Stimulated activated CD8-positive, alpha-beta memory T cell treated with anti-CD3 and anti-CD28 coated beads, Interleukin-15, amount 100 ng/mL, for 1 hour (primary cell): ENCODE measurements around the gene VPS45.
"Not testable (repeated sequence)": the region's sequence is repeated elsewhere in the genome, so short reads cannot be mapped to it uniquely, and the experiment has no call there.

Experiments used
- DNase-seq: peaks from one replicate; pipeline ENCODE4 v3.0.0-alpha.2; 2020; ENCODE audit warnings: low read depth

The VPS45 gene

GRCh38 chr1:150134537-150134936 is 67.0 kb downstream of the VPS45 start:
- no peak for DNase-seq

DNA sequence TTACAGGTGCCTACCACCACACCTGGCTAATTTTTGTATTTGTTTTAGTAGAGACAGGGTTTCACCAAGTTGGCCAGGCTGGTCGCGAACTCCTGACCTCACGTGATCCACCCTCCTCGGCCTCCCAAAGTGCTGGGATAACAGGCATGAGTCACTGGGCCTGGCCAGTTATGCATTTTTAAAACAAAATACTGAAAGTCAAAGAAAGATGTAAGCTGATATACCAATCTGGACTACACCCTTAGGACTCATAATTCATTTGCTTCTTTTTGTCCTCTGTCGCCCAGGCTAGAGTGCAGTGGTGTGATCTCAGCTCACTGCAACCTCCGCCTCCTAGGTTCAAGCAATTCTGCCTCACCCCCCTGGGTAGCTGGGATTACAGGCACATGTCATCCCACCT is 67.8 kb downstream of the VPS45 start:
- not testable (repeated sequence) for DNase-seq

DNA sequence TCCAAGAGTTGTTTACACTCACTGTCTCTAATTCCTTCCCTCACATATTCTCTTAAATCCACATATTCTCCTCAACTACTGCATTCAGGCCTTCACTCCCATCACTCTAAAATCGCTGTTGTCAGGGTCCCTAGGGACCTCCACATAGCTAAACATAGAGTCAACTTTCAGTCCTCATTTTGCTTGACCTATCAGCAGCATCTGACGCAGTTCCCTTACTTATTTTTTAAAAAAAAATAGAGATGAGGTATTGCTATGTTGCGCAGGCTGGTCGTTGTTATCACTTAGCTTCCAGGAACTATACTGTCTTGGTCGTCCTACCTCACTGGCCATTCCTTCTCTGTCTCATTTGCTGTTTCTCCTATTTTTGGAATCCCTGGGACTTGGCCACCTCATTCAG is 70.5 kb downstream of the VPS45 start:
- no peak for DNase-seq

GRCh38 chr1:150141452-150141851 is 73.9 kb downstream of the VPS45 start:
- DNase-seq = no peak

DNA sequence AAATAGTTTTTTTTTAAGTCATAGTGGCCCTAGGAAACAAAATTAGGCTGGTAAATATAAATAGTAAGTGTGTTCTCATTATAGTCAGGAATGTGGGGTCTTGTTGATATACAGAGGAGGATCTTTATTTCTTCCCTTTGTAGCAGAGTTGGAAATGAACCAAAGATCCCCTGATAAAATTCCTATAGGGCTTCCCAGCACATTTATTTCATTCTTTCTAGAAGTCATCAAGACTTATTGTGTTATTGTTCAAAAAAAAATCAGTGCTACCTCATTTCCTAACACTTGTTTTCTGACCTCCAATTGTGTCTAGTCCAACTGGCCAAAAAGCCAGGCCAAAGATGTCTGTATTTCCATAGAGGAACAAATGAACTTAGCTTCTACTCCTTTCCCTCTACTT is 74.5 kb downstream of the VPS45 start:
- no peak for DNase-seq

DNA sequence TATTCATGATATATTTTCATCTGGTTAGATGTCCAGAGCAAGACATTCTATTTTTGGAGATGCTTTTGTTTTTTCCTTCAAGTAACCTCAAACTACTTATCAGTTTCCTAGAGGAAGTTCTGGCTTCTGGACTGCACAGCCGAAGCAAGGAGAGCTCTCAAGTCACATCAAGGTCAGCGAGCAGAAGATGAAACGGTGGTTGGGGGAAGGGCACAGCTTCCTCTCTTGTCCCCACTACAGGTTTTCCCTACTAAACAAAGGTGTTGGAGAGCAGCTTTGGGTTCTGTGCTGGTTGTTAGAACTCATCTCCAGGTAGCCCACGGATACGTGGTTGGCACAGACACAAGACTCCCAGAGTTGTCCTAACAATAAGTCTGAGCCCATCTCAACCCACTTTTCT is 77.0 kb downstream of the VPS45 start:
- no peak for DNase-seq

DNA sequence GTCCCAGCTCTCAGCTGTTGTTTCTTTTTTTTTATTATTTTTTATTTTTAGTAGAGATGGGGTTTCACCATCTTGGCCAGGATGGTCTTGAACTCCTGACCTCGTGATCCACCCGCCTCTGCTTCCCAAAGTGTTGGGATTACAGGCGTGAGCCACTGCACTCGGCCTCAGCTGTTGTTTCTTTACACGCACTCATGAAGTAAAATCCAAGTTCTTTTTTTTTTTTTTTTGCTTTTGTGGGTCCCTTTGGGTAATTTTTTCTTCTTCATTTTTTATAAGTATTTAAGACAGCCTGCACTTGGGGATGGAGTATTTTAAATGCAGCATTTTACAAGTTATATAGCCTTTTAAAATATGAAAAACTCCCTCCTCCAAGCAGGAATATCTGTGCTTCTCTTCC is 78.4 kb downstream of the VPS45 start:
- not testable (repeated sequence) for DNase-seq

DNA sequence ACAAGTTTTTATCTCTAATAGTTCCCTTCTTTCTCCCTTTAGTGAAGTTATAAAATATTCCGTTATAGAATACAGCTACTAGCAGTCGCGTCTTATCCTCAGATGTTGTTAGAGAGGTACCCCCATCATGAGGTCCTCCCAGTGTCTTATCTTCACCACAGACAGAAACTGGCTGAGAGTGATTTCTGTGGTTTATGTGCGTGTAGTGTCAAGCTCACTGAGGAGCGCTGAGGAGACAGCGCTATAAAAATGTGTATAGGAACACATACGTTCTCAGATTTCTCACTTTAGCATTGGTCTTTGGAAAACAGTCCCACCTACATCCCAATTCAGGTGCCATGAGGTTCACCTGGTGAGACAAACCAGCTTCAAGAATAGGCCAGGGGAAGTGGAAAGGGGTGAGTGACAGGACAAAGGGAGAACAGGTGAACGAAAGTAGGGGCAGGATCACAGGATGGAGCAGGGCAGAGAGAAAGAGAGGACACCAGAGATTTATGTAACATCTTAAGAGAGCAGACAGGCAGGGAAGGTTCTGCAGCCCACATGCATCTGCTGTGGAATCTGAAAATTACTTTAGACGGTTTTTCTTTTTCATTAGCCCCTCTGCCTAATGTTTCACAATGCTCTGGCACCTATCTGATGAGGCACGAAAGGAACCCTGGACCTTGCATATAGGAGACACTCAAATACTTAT is 79.4 kb downstream of the VPS45 start:
- DNase-seq = no peak

DNA sequence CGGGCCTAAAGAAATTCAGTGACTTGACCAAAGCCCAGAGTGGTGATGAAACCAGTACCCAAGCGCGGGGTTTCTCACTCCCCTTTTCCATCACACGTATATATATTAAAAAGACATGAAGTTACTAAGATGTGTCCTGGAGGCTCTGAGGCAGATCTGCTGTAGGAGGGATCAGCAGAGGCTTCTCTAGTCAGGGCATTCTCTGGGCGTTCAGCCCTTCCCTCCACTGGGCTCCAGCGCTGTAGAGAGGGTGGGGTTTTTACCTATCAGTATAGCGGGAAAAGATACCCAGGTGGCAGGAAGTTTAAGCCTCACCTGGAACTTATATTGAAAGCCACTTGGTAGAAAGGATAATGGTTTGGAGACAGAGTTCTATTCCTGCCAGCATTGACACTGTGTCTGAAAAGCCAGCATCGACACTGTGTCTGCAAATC is 81.3 kb downstream of the VPS45 start:
- DNase-seq = no peak

GRCh38 chr1:150149271-150150132 is 81.9 kb downstream of the VPS45 start, which contains the start of gene PLEKHO1:
Gene PLEKHO1 (plus strand): TSS chr1:150149916. CDS start chr1:150150258, 342 bp downstream.
- DNase-seq = peak; percentile 69

DNA sequence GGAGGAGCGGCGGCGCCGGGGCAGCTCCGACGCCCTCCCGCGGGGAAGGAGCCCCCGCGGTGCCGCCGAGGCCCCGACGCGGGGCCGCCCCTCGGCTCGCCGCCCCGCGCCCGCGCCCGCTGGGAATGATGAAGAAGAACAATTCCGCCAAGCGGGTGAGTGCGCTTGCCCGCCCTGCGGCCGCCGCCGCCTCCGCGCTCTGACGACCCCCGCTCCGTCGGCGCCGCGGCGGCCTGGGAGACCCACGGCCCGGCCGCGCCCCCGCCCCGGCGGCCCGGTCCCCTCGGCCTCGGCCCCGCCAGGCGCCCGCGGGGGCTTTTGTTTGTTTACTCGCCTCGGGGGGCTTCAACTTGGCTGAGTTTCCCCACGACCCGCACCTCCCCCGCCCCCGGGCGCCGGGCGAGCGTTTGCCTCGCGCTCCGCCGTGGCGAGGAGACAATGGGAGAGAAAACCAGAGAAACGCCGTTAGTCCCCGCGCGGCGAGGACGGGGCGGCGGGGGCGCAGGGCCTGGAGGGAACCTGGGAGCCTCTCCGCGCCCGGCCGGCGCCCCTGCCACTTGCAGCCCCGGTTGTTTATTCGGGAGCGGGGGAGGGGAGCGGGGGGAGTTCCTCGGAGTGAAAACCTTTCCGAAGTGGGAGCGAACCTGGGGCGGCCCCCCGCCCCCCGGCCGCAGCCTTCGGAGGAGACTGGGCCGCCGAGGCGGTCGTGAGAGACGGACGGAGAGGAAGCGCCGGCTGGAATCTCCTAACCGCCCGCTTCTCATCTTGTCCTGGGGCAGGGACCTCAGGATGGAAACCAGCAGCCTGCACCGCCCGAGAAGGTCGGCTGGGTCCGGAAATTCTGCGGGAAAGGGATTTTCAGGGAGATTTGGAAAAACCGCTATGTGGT is 82.8 kb downstream of the VPS45 start:
- no peak for DNase-seq

GRCh38 chr1:150151291-150152181 is 84.0 kb downstream of the VPS45 start:
- peak; percentile 36 for DNase-seq

- no peak for DNase-seq
Measured at GRCh38 chr1:150152182-150152536, 84.6 kb downstream of the VPS45 start.

GRCh38 chr1:150152772-150153456 is 85.3 kb downstream of the VPS45 start:
- no peak for DNase-seq

- no peak for DNase-seq
Measured at GRCh38 chr1:150154143-150154542, 86.6 kb downstream of the VPS45 start.

DNA sequence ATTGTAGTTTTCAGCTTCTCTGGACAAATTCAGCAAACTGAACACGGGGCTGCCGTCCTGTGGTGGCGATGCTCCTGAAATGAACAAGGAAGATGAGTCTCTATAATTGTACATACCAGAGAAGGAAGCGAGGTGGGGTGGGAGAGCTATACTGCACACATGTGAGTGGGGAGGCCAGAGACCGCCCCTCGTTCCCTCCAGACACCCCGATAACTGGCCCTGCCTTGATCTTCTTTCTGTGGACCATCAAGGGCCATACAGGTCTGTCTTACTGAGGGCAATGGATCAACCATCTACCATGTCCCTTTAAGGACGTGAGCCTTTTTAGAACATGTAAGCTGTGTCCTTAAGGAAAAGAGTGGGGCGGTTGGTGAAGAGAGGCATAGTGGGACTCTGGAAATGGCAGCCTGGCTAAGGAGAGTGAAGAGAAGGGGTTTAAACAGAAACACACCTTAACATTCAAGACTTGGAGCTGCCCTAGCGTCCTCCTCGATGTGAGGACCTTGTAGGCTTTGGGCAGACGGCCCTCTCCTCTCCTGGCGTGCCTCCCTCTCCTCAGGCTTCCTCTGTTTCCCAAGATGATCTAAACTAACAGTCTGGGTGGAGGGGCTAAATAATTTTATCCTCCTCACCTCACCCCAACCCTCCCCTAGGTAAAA is 88.0 kb downstream of the VPS45 start:
- DNase-seq = no peak

DNA sequence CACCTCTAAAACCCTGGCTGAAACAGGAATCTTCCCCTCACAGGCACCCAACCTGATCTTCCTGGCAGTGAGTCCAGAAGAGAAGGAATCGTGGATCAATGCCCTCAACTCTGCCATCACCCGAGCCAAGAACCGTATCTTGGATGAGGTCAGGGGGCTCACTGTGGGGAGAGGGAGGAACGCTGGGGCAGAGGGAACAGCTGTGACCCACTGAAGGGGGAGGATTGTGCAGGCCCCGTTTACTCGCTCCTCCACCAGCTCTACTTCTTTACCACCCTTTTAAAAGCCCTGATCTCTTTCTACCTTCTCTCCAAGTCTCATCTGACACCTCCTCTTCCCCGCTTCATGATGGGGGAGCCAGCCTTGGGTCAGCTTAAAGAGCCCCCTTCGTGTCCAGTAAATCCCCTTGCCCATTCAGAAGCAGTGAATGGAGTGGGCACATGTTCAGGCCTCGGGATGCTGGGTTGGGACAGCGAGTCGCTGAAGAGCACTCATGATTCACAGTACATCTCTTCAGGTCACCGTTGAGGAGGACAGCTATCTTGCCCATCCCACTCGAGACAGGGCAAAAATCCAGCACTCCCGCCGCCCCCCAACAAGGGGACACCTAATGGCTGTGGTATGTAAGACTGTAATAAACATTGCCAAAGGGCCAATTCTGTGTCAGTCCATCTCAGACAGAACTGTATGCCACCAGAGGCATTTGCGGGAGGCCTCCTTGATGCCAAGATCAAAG is 89.5 kb downstream of the VPS45 start:
- no peak for DNase-seq

DNA sequence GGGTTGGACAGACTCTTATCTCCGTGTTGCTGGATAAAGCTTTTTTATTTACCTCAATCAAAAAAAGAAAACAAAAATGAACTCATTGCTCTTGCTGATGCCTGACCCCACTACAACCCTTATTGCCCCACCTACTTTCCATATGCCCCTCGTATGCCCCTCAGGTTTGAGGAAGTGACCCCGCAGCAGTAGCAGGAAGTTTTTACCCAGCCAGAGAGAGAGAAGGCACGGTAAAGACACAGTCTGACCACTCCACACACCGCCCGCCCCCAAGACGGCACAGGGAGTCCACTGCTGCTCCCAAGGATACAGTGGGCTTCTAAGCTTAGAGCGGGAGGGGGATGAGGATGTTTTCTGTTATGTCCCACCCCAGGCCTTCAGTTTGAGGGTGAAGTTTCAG is 92.0 kb downstream of the VPS45 start:
- DNase-seq = no peak

GRCh38 chr1:150160964-150161621 is 93.5 kb downstream of the VPS45 start:
- no peak for DNase-seq
